HCT116 (cell line): ENCODE measurements around the gene CBFA2T3. TPM values are rescaled to one million over a fixed set of nuclear protein-coding genes. Genes with fewer than 3 reads are reported as not detected.
A peak's percentile ranks its signal among the peaks of the same experiment; 100 is the strongest.

Source experiments
- ATAC-seq: fragments of 200-7000 bp; cut with Tn5 transposase; 2 replicates; pipeline ENCODE4 v1.9.1; 2020; ENCODE audit warnings: mild to moderate bottlenecking, moderate library complexity
- BruUV-seq: library from RNA; stranded (reverse); fragments of 400-500 nt; replicated peaks from 2 replicates; lab custom pipeline; 2021; lab: Mats Ljungman, UMichigan
- CTCF ChIA-PET: fragments of 300-600 bp; sonication (Branson Sonifier 250); formaldehyde crosslinking; loops from one replicate; lab custom pipeline; 2021; ENCODE audit warnings: antibody characterized with exemption; lab: Charles Lee
- POLR2A ChIA-PET: fragments of 300-600, 350-600 bp; sonication (Branson Sonifier 250); formaldehyde crosslinking; loops from one replicate; lab custom pipeline; 2021; ENCODE audit warnings: antibody characterized with exemption; lab: Charles Lee
- RAD21 ChIA-PET, 2 experiments: fragments of 300-600 bp; sonication (Branson Sonifier 250); formaldehyde crosslinking; loops; one replicate each; lab custom pipeline; 2023; ENCODE audit warnings: low total read pairs in 2 of 2; ENCODE audit not compliant: uncharacterized antibody in 2 of 2, unreplicated experiment in 2 of 2, low non-redundant PET in 1 of 2; lab: Charles Lee
- DNase-seq: peaks from one replicate; pipeline ENCODE4 v3.0.0-alpha.2; 2010; ENCODE audit warnings: low read depth, low spot score
- H2AFZ ChIP-seq: fragments of 200-600 bp; shearing (Covaris generic), sonication (generic); 2 replicates; pipeline ENCODE4 v1.6.1; 2017; ENCODE audit warnings: low read depth, mixed run types, mixed read lengths, antibody characterized with exemption, low read length; ENCODE audit not compliant: poor library complexity, severe bottlenecking
- H3K27ac ChIP-seq: 2 replicates; pipeline ENCODE4 v1.5.1; 2012; ENCODE audit warnings: low read depth, low read length
- H3K27me3 ChIP-seq: fragments of 200-600 bp; sonication (generic); 2 replicates; pipeline ENCODE4 v1.6.1; 2016; ENCODE audit warnings: mixed run types, low read length, mixed read lengths; ENCODE audit not compliant: insufficient read depth
- H3K36me3 ChIP-seq, 2 experiments: fragments of 200-500 bp in 1 of 2; fragments of 200-600 bp in 1 of 2; sonication (Bioruptor generic) in 1 of 2; sonication (generic) in 1 of 2; 2 replicates each; pipeline versions ENCODE4 v1.5.1 to v1.6.1; 2014 to 2016; ENCODE audit warnings: low read length in 2 of 2, inconsistent platforms in 1 of 2, mixed read lengths in 1 of 2, mixed run types in 1 of 2; ENCODE audit not compliant: insufficient read depth in 2 of 2, control insufficient read depth in 1 of 2
- H3K4me1 ChIP-seq, 2 experiments: fragments of 200-600 bp in 1 of 2; sonication (generic) in 1 of 2; 2 replicates each; pipeline versions ENCODE4 v1.5.1 to v1.6.1; 2012 to 2017; ENCODE audit warnings: low read length in 2 of 2, inconsistent platforms in 1 of 2, mild to moderate bottlenecking in 1 of 2, mixed read lengths in 1 of 2, mixed run types in 1 of 2, moderate library complexity in 1 of 2; ENCODE audit not compliant: insufficient read depth in 2 of 2, control insufficient read depth in 1 of 2
- H3K4me2 ChIP-seq: fragments of 200-600 bp; sonication (generic); 2 replicates; pipeline ENCODE4 v1.6.1; 2017; ENCODE audit warnings: mixed run types, low read length, mixed read lengths
- H3K4me3 ChIP-seq, 2 experiments: fragments of 200-600 bp in 1 of 2; sonication (generic) in 1 of 2; replicated peaks in 1 of 2; 2 replicates each; pipeline ENCODE4 v1.5.1; 2011 to 2016; ENCODE audit warnings: low read length in 2 of 2, control low read depth in 1 of 2, low read depth in 1 of 2, mild to moderate bottlenecking in 1 of 2, mixed read lengths in 1 of 2, mixed run types in 1 of 2
- H3K79me2 ChIP-seq: fragments of 200-600 bp; sonication (generic); 2 replicates; pipeline ENCODE4 v1.6.1; 2017; ENCODE audit warnings: mild to moderate bottlenecking, mixed run types, low read length, moderate library complexity, mixed read lengths; ENCODE audit not compliant: insufficient read depth
- H3K9ac ChIP-seq: fragments of 200-600 bp; sonication (generic); 2 replicates; pipeline ENCODE4 v1.6.1; 2016; ENCODE audit warnings: low read length, mixed read lengths
- H3K9me2 ChIP-seq: fragments of 200-600 bp; sonication (generic), shearing (Covaris generic); 2 replicates; pipeline ENCODE4 v1.6.1; 2017; ENCODE audit warnings: mixed run types, mild to moderate bottlenecking, moderate library complexity; ENCODE audit not compliant: insufficient read depth
- H3K9me3 ChIP-seq, 2 experiments: fragments of 200-500 bp in 1 of 2; fragments of 200-600 bp in 1 of 2; sonication (Bioruptor generic) in 1 of 2; sonication (generic) in 1 of 2; 2 replicates each; pipeline ENCODE4 v1.6.1; 2014 to 2017; ENCODE audit warnings: low read length in 2 of 2, mixed read lengths in 2 of 2, inconsistent platforms in 1 of 2, low read depth in 1 of 2, mild to moderate bottlenecking in 1 of 2, mixed run types in 1 of 2, moderate library complexity in 1 of 2; ENCODE audit not compliant: control insufficient read depth in 1 of 2, insufficient read depth in 1 of 2
- H4K20me1 ChIP-seq: fragments of 200-600 bp; sonication (generic), shearing (Covaris generic); 2 replicates; pipeline ENCODE4 v1.6.1; 2017; ENCODE audit warnings: mixed run types, mild to moderate bottlenecking, moderate library complexity; ENCODE audit not compliant: insufficient read depth
- CBX3 ChIP-seq: IDR thresholded peaks from 2 replicates; pipeline ENCODE4 v1.6.1; 2012; ENCODE audit warnings: low read depth
- POLR2A ChIP-seq: IDR thresholded peaks from 2 replicates; pipeline ENCODE4 v1.7.0; 2011; ENCODE audit warnings: borderline replicate concordance; ENCODE audit not compliant: insufficient read depth, insufficient read length; ENCODE audit errors: extremely low read depth
- intact Hi-C: fragments of 100-400 bp; cut with micrococcal nuclease; formaldehyde crosslinking; loops from 2 replicates; pipeline ENCODE4 v1.10.0; 2022
- total RNA-seq: library from RNA; stranded (reverse); gene quantifications from one replicate; pipeline ENCODE4 v1.2.1, GENCODE V29; 2021; ENCODE audit not compliant: unreplicated experiment
- TF ChIP-seq, protein P1 (sequence below): IDR thresholded peaks from 2 replicates; pipeline ENCODE4 v1.6.1; 2012; ENCODE audit warnings: low read depth
- TF ChIP-seq, protein P2 (sequence below), 3 experiments: fragments of 200-600 bp in 1 of 3; sonication (generic) in 1 of 3; IDR thresholded peaks in 2 of 3; conservative IDR thresholded peaks in 1 of 3; 2 replicates each; pipeline ENCODE4 v1.5.1; 2012 to 2017; ENCODE audit warnings: low read depth in 2 of 3, low read length in 2 of 3, antibody characterized with exemption in 1 of 3, borderline replicate concordance in 1 of 3, control low read depth in 1 of 3, mild to moderate bottlenecking in 1 of 3, mixed read lengths in 1 of 3, mixed run types in 1 of 3, moderate library complexity in 1 of 3; ENCODE audit not compliant: insufficient read depth in 1 of 3

The CBFA2T3 gene
- total RNA-seq, 1 experiment from 2014 or later, result 19.1 TPM

DNA sequence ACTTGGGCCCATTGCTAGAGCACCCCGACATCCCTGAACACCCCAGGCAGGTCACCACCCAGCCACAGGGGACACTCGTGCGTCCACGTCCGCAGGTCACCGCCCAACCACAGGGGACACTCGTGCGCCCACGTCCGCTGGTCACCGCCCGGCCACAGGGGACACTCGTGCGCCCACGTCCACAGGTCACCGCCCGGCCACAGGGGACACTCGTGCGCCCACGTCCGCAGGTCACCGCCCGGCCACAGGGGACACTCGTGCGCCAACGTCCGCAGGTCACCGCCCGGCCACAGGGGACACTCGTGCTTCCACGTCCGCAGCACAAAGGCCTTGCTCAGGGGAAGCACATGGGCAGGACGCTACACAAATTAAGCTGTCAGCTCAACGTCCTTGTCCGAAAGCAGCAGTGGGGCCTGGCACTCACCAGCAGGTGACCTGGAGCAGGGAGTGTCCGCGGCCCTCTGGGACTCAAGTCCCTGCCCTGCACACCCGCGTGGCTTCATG is 137.9 kb downstream of the CBFA2T3 start:
- Histone ChIP-seq H3K27ac (peak overlapping the region; percentile 39; the same call in 1 of the 2 replicates), H3K79me2 (no peaks in the 10 kb centered on the region), H3K4me2 (no peak overlapping the region), H3K4me3 (no peak overlapping the region), H3K9me2 (no peaks in the 10 kb centered on the region), H4K20me1 (no peaks in the 10 kb centered on the region), H3K36me3 (no peaks in the 10 kb centered on the region), H2AFZ (no peak overlapping the region), H3K4me1 (no peaks in the 10 kb centered on the region), H3K27me3 (no peaks in the 10 kb centered on the region), H3K9me3 (no peaks in the 10 kb centered on the region), H3K9ac (no peak overlapping the region)
- TF ChIP-seq, protein P1, sequence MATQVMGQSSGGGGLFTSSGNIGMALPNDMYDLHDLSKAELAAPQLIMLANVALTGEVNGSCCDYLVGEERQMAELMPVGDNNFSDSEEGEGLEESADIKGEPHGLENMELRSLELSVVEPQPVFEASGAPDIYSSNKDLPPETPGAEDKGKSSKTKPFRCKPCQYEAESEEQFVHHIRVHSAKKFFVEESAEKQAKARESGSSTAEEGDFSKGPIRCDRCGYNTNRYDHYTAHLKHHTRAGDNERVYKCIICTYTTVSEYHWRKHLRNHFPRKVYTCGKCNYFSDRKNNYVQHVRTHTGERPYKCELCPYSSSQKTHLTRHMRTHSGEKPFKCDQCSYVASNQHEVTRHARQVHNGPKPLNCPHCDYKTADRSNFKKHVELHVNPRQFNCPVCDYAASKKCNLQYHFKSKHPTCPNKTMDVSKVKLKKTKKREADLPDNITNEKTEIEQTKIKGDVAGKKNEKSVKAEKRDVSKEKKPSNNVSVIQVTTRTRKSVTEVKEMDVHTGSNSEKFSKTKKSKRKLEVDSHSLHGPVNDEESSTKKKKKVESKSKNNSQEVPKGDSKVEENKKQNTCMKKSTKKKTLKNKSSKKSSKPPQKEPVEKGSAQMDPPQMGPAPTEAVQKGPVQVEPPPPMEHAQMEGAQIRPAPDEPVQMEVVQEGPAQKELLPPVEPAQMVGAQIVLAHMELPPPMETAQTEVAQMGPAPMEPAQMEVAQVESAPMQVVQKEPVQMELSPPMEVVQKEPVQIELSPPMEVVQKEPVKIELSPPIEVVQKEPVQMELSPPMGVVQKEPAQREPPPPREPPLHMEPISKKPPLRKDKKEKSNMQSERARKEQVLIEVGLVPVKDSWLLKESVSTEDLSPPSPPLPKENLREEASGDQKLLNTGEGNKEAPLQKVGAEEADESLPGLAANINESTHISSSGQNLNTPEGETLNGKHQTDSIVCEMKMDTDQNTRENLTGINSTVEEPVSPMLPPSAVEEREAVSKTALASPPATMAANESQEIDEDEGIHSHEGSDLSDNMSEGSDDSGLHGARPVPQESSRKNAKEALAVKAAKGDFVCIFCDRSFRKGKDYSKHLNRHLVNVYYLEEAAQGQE, result no peak
- no peak for TF ChIP-seq CBX3
- TF ChIP-seq, protein P2, sequence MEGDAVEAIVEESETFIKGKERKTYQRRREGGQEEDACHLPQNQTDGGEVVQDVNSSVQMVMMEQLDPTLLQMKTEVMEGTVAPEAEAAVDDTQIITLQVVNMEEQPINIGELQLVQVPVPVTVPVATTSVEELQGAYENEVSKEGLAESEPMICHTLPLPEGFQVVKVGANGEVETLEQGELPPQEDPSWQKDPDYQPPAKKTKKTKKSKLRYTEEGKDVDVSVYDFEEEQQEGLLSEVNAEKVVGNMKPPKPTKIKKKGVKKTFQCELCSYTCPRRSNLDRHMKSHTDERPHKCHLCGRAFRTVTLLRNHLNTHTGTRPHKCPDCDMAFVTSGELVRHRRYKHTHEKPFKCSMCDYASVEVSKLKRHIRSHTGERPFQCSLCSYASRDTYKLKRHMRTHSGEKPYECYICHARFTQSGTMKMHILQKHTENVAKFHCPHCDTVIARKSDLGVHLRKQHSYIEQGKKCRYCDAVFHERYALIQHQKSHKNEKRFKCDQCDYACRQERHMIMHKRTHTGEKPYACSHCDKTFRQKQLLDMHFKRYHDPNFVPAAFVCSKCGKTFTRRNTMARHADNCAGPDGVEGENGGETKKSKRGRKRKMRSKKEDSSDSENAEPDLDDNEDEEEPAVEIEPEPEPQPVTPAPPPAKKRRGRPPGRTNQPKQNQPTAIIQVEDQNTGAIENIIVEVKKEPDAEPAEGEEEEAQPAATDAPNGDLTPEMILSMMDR (IDR thresholded peaks at IDR 0.05 in 2 of 3, conservative IDR thresholded peaks at IDR 0.05 in 1 of 3; ENCODE audit: borderline replicate concordance in 1 of 3, insufficient read depth in 1 of 3, low read depth in 2 of 3, low read length in 2 of 3), result peak; percentile 30 to 61 (median 51); a peak in 5 of 6 replicates
- TF ChIP-seq POLR2A, result no peak
- intact Hi-C loops, result no loop called here
- RAD21 ChIA-PET, result no interaction called here
- CTCF ChIA-PET, result no interaction called here
- POLR2A ChIA-PET, result no interaction called here
- BruUV-seq, result no TSS peak
- peak; percentile 29; the same call in 1 of the 2 replicates for ATAC-seq
- DNase-seq, result no peak
